Gastroesophageal sphincter (tissue), 4 donors: Measurements from ENCODE around the gene BTBD9. TPM values are rescaled to one million over a fixed set of nuclear protein-coding genes. Genes with fewer than 3 reads are reported as not detected.

Experiments
- ATAC-seq: fragments of 150-250 bp; one replicate; pipeline ENCODE4 v1.9.1; 2016; ENCODE audit warnings: mild to moderate bottlenecking, moderate library complexity
- H3K27ac ChIP-seq, 4 donors: fragments of 200-600 bp; sonication (generic) in 3 of 4; 1 replicate in 3 of 4; 2 replicates in 1 of 4; pipeline ENCODE4 v1.5.1; 2016 to 2019
- H3K27me3 ChIP-seq: fragments of 200-600 bp; sonication (generic); one replicate; pipeline ENCODE4 v1.5.1; 2019
- H3K36me3 ChIP-seq, 2 donors: fragments of 200-600 bp; sonication (generic); one replicate each; pipeline ENCODE4 v1.5.1; 2019; ENCODE audit warnings: control low read depth in 1 of 2
- H3K4me1 ChIP-seq, 3 donors: fragments of 200-600 bp; sonication (generic); 1 replicate in 2 of 3; 2 replicates in 1 of 3; pipeline ENCODE4 v1.5.1; 2016 to 2019; ENCODE audit warnings: control low read depth in 2 of 3
- H3K4me3 ChIP-seq, 2 donors: fragments of 200-600 bp; sonication (generic); one replicate each; pipeline ENCODE4 v1.5.1; 2019; ENCODE audit warnings: mild to moderate bottlenecking in 1 of 2, moderate library complexity in 1 of 2
- H3K9me3 ChIP-seq, 3 donors: fragments of 200-600 bp; sonication (generic); one replicate each; pipeline ENCODE4 v1.5.1; 2017 to 2019; ENCODE audit warnings: control low read depth in 2 of 3
- CTCF ChIP-seq, 4 experiments: fragments of 200-600 bp in 2 of 4; fragments of 450-650 bp in 2 of 4; sonication (generic) in 1 of 4; IDR thresholded peaks; one replicate each; pipeline ENCODE4 v1.5.1; 2017 to 2019; ENCODE audit warnings: antibody characterized with exemption in 4 of 4, mild to moderate bottlenecking in 2 of 4, moderate library complexity in 2 of 4
- EP300 ChIP-seq: sonication (generic); formaldehyde crosslinking; IDR thresholded peaks from one replicate; pipeline ENCODE4 v1.6.1; 2017; ENCODE audit warnings: antibody characterized with exemption, mild to moderate bottlenecking
- POLR2A ChIP-seq, 2 donors: fragments of 450-650 bp; IDR thresholded peaks; one replicate each; pipeline ENCODE4 v1.6.1; 2017; ENCODE audit warnings: antibody characterized with exemption in 2 of 2, mild to moderate bottlenecking in 2 of 2, moderate library complexity in 1 of 2
- POLR2AphosphoS5 ChIP-seq: sonication (generic); formaldehyde crosslinking; IDR thresholded peaks from one replicate; pipeline ENCODE4 v1.6.1; 2017; ENCODE audit warnings: antibody characterized with exemption
- WGBS, 2 donors: methylation state at CpG; one replicate each; pipeline ENCODE4 v1.1.5; 2018; ENCODE audit warnings: low coverage in 1 of 2; 5-methylcytosine and 5-hydroxymethylcytosine counted together
- total RNA-seq, 4 donors: library from RNA; depleted of rRNA; stranded (reverse); fragments of >200 nt; gene quantifications; one replicate each; pipeline ENCODE4 v1.1.0, GENCODE V29; 2016

Gene BTBD9
- total RNA-seq, 4 donors from 2014 or later = 11.3 to 18.9 (median 13.8) TPM

- Histone ChIP-seq H3K4me3 (no peak overlapping the region), H3K27me3 (no peaks in the 10 kb centered on the region), H3K4me1 (peaks cover 0 to 49% (median 11%) of the 10 kb centered on the region in 3 donors), H3K36me3 (peaks cover 0 to 34% of the 10 kb centered on the region in 2 donors), H3K9me3 (no peaks in the 10 kb centered on the region), H3K27ac (no peak overlapping the region)
- 33 to 100% methylated on average over 1 to 2 of the region's 8 CpGs for WGBS, 2 donors
- no peak for TF ChIP-seq CTCF (IDR thresholded peaks at IDR 0.05)
- ATAC-seq = no peak
These were observed 493.6 kb downstream of the BTBD9 start for GRCh38 chr6:38146021-38146733.

- Histone ChIP-seq H3K27ac (no peak overlapping the region), H3K9me3 (no peaks in the 10 kb centered on the region), H3K27me3 (no peaks in the 10 kb centered on the region), H3K36me3 (peaks cover 0 to 29% of the 10 kb centered on the region in 2 donors), H3K4me3 (no peak overlapping the region), H3K4me1 (peaks cover 0 to 52% (median 7%) of the 10 kb centered on the region in 3 donors)
- TF ChIP-seq EP300 = no peak
- TF ChIP-seq POLR2A (IDR thresholded peaks at IDR 0.05) = no peak
- no peak for TF ChIP-seq POLR2AphosphoS5
- no peak for ATAC-seq
- WGBS, 2 donors = 50 to 95% methylated on average over 1 to 4 of the region's 5 CpGs
These were observed 495.3 kb downstream of the BTBD9 start for GRCh38 chr6:38144365-38144945.

GRCh38 chr6:38143191-38144150 is 496.3 kb downstream of the BTBD9 start:
- no peak for TF ChIP-seq CTCF (IDR thresholded peaks at IDR 0.05)
- no peak for TF ChIP-seq POLR2A (IDR thresholded peaks at IDR 0.05)
- TF ChIP-seq EP300 = no peak
- TF ChIP-seq POLR2AphosphoS5 = no peak
- Histone ChIP-seq H3K4me3 (no peak overlapping the region), H3K36me3 (peaks cover 0 to 29% of the 10 kb centered on the region in 2 donors), H3K27me3 (no peaks in the 10 kb centered on the region), H3K9me3 (no peaks in the 10 kb centered on the region), H3K27ac (no peak overlapping the region), H3K4me1 (peaks cover 0 to 42% (median 0%) of the 10 kb centered on the region in 3 donors)
- 70 to 86% methylated on average over 7 to 8 of the region's 8 CpGs for WGBS, 2 donors
- no peak for ATAC-seq

- WGBS, 2 donors = 76 to 92% methylated on average over 4 to 6 of the region's 7 CpGs
- Histone ChIP-seq H3K27me3 (no peaks in the 10 kb centered on the region), H3K4me3 (no peak overlapping the region), H3K9me3 (no peaks in the 10 kb centered on the region), H3K27ac (no peak overlapping the region), H3K36me3 (peaks cover 0 to 29% of the 10 kb centered on the region in 2 donors), H3K4me1 (peaks cover 0 to 40% (median 0%) of the 10 kb centered on the region in 3 donors)
- no peak for ATAC-seq
- no peak for TF ChIP-seq CTCF (IDR thresholded peaks at IDR 0.05)
These were observed 497.4 kb downstream of the BTBD9 start for GRCh38 chr6:38142178-38142902.

- Histone ChIP-seq H3K27me3 (no peaks in the 10 kb centered on the region), H3K27ac (no peak overlapping the region), H3K4me3 (no peak overlapping the region), H3K4me1 (peaks cover 0 to 40% (median 0%) of the 10 kb centered on the region in 3 donors), H3K36me3 (peaks cover 0 to 29% of the 10 kb centered on the region in 2 donors), H3K9me3 (no peaks in the 10 kb centered on the region)
- TF ChIP-seq POLR2AphosphoS5 (no peak), POLR2A (IDR thresholded peaks at IDR 0.05) (no peak), CTCF (IDR thresholded peaks at IDR 0.05) (no peak), EP300 (no peak)
- no peak for ATAC-seq
- 96 to 100% methylated on average over 5 of the region's 6 CpGs for WGBS, 2 donors
These were observed 498.0 kb downstream of the BTBD9 start for GRCh38 chr6:38141716-38142115.
